CD4-positive, alpha-beta T cell treated with Interleukin-17A for 4 hours (primary cell): ENCODE data around the gene REXO4.
"Not testable (repeated sequence)": the region's sequence is repeated elsewhere in the genome, so short reads cannot be mapped to it uniquely, and the experiment has no call there.

Experiments
- DNase-seq: peaks from one replicate; pipeline ENCODE4 v3.0.0-alpha.2; 2020; ENCODE audit warnings: mixed read lengths

REXO4 gene, protein sequence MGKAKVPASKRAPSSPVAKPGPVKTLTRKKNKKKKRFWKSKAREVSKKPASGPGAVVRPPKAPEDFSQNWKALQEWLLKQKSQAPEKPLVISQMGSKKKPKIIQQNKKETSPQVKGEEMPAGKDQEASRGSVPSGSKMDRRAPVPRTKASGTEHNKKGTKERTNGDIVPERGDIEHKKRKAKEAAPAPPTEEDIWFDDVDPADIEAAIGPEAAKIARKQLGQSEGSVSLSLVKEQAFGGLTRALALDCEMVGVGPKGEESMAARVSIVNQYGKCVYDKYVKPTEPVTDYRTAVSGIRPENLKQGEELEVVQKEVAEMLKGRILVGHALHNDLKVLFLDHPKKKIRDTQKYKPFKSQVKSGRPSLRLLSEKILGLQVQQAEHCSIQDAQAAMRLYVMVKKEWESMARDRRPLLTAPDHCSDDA

DNA sequence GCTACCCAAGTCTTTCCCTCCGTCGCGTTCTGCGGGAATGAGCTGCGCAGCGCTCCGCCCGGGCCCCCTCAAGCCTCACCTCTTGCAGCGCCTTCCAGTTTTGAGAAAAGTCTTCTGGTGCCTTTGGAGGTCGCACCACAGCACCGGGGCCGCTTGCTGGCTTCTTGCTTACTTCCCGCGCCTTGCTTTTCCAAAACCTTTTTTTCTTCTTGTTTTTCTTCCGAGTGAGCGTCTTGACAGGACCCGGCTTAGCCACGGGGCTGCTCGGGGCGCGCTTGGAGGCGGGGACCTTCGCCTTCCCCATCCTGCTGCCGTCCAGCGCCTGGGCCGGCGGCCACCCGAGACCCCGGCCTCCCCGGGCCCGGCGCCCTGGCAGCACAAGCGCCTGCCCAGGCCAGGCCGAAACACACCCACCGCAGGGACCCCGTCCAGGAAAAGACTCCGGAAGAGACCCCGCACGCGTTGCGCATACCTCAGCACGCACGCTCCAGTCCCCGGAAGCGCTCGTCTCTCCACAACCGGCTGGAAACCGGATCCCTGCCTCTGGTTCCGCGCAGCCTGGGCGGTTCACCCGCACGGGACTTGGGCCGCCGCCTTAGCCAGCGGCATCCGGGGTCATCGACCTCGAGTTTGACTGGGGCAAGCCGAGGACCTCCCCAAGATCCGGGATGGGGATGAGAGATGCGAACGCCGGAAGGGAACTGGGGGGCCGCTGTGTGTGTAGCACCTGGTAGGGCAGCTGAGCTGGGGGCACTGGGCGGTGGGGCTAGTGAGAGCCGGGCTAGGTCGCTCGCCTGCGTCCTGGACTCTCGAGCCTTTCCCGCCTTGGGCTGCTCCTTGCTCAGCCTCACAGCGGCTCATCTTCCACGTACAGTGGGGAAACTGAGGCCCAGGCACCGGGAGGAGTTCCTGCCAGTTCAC lies at the start of gene REXO4:
TSS of gene REXO4 (minus strand) at position 470 of the 921 bp plus-strand sequence. CDS start at position 304, 166 bp downstream.
- peak; percentile 86 for DNase-seq

DNA sequence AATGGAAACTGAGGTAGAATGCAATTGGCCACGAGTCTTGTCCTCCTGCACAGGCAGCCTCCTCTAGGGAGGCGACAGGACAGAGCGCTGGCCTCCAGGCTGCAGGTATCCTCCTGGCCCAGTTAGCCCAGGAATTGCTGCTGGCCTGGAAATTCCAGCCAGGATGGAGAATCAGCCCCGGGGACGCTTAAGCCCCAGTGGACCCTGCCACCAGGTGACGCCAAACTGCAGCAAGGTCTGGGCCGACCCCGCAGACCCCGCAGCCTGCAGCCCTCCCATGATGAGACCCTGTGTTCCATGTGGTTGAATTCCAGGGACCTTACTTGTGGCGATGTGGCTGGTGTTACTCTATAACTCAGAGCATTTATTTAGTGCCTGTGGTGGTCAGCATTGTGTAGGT lies 49.3 kb upstream of the REXO4 start:
- DNase-seq, result no peak

DNA sequence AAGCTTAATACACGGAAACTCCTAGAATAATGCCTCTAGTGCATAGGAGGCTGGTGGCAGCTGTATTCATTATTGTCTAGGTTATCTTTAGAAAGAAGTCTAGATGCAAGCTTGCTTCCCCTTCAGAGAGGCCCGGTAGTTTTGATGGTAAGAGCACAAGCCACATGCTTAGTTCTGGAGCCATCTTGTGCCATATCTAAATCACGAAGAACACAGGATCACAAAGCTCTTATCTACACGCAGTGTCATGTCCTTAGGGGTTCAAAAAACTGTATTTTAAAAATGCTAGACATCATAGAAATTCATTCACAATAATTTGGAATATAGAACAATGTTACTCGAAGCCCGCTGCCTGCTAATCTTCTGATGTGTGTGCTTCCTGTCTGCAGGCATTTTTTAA lies 48.2 kb upstream of the REXO4 start:
- DNase-seq, result no peak

DNA sequence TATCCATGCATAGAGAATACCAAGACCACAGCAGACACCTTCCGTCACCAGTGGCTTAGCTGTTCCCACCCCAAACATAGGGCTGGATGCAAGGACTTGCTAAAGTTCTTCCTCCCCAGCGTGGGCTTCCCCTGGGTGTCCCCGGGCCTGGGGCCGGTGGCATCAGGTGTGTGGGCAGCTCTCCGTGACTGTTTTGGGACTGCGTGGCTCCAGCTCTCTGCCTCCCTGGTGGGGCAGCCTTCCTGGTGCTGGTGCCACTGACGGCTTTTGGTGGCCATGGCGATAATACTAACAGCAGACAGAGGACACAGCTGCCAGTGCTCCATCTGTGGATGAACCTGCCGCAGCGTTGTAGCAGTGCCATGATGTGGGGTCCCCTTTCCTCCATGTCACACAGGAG lies 46.8 kb upstream of the REXO4 start:
- no peak for DNase-seq

DNA sequence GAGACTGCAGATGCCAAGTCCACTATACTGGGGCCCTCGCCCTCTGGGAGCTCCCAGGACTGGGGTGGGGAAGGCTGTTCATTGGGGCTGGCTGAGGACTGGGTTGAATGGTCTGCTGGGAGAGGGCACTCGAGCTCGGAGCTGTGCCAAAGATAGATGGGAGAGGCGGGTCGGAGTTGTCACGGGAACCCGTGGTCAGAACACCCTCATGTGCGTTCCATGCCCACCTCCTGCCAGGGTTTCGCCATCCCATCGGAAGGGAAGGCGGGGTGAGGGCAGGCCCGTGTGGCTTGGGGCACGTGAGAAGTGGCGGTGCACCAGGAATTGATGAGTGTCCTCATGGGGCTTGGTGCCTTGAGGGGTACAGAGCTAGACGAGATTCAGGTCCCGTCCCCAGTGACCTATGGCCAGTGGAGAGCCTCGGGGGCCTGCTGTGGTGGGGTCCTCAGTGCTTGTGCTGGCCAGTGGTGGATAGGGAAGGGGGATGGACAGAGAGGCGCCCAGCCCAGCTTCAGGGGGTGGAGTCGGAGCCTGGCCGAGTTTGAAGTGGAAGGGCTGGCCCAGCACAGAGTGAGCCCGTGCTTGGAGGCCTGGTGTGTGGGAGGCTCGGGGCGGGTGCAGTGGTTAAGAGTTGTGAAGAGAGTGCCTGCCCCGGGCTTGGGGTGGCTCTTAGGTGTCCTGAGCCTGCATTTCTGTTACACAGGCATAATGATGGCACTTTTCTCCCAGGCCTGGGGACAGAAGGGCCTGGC lies 46.2 kb upstream of the REXO4 start:
- DNase-seq, result no peak

DNA sequence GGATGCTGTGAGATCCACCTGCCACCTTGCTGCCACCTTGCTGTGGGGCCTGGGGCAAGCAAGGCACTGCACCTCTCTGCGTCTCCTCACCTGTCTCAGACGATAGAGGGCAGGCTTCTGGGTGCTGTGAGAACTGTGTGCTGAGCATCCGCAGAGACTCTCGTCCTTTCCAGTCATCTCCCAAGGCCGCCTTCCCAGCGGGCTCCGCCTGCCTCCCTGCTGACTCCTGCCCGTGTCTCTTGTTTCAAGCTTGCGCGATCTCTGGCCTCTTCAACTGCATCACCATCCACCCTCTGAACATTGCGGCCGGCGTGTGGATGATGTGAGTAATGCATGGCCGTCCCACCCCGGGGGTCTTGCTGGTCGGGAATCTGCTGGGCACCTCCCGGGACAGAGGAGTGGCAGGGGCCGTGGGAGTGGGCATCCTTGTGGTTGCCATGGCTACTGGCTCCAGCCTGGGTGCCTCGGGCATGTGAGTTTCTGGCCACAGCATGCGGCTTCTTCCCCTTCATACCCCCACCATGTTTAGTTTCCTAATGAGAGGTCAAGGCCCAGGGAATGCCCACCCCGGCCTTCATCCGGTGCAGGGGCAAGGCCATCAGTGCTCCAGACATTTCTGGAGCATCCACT lies 45.5 kb upstream of the REXO4 start:
- no peak for DNase-seq

DNA sequence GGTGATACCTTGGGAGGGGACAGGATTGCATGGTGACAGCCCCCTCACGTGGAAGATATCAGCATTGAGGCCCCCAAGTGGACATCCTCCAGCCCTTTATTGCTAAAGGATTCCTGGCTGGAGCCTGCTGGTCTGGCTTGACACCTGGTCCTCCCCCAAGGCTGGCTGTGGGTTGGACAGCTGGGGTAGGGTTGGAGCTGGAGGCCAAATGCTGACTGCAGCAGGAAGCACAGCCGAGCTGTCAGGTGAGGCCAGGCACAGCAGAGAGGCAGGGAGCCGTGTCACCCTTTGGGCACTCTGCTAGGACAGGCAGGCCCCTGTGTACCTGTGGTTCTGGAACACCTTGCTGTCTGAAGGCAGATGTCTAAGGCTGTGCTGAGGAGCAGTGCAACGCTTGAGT lies 44.2 kb upstream of the REXO4 start:
- DNase-seq, result no peak

DNA sequence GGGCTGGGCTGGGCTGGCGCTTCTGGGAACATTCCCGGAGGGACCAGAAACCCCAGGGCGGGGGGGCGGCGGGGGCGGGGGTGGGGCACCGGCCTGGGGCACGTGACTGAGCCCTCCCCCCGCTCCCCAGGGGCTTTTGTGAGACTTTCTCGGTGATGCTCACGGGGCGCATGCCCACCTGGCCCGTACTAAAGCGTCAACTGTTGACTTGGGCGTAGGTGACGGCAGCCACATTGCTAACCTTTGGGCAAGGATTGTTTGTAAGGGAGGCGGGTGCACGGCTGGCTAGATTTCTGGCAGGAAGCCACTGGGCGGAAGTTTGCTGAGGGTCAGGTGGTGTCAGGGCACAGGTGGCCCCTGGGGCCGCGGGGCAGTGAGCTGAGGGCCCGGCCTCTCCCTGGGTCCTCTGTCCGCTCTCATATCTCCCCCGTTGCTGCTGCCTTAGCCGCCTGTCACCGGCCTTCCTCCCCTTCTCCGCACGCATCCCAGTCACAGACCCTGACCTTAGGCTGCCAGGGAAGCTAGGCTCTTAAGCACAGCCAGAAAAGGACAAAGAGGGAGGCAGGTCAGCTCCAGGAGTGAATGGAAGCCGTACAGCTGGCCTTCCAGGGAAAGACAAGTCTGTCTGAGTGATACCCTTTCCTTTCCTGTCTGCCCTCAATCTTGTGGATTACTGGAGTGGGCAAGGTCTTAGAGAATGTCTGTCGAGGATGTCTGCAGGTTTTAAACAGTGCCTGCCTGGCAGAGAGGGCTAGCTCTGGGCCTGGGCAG lies 42.8 kb upstream of the REXO4 start:
- no peak for DNase-seq

DNA sequence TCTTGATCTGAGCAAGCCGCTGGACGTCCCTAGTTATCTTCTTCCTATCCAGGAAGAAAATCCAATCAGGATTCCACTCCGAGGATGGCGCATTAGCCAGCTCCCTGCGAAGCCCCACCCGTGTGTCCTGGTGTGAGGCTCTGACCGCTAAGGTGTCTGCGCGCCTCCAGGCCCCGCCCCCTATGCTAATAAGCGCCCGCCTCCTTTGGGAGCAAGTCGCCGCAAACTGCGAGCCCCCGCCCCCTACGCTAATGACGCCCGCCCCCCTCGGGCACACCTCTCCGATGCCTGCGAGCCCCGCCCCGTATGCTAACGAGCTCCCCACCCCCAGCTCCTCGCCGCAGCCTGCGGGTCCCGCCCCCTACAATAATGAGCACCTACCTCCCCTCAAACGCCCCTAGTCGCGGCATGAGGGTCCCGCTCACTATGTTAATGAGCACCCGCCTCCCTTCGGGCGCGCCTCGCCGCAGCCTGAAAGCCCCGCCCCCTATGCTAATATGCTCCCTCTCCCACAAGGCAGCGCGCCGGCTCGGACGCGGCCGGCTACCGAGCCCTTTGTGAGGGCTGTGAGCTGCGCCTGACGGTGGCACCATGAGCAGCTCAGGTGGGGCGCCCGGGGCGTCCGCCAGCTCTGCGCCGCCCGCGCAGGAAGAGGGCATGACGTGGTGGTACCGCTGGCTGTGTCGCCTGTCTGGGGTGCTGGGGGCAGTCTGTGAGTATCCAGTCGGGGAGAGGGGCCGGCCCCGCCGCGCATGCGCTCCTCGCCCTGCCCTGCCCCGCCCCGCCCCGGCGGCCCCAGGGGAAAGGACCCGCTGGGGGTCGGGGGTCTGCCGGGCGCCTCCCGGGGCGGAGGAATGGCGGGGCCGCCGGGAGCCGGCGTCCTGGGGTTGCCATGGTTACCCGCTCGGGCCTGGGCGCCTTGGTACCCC lies 41.9 kb upstream of the REXO4 start, which contains the start of gene CACFD1:
TSS of gene CACFD1 (plus strand) at position 503 of the 929 bp plus-strand sequence. CDS start at position 592, 89 bp downstream.
- peak; percentile 97 for DNase-seq

DNA sequence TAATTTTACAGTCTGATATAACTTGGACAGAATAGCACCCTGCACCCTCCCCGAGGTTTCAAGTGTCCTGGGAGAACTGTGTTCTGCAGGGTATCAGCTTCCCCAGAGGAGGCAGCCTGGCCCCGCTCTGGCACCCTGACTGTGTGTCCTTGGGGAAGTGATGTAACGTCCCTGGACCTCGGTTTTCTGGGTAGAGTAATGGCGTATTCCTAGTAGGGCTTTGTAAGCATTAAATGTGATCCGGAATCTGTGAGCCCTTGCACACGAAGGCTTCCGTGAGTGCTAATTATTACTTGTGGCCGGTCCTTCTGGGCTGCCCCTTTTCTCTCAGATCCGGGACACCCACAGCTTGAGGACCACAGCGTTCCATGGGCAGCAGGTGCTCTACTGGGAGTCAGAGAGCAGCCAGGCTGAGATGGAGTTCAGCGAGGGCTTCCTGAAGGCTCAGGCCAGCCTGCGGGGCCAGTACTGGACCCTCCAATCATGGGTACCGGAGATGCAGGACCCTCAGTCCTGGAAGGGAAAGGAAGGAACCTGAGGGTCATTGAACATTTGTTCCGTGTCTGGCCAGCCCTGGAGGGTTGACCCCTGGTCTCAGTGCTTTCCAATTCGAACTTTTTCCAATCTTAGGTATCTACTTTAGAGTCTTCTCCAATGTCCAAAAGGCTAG lies 41.0 kb upstream of the REXO4 start:
- DNase-seq, result no peak

DNA sequence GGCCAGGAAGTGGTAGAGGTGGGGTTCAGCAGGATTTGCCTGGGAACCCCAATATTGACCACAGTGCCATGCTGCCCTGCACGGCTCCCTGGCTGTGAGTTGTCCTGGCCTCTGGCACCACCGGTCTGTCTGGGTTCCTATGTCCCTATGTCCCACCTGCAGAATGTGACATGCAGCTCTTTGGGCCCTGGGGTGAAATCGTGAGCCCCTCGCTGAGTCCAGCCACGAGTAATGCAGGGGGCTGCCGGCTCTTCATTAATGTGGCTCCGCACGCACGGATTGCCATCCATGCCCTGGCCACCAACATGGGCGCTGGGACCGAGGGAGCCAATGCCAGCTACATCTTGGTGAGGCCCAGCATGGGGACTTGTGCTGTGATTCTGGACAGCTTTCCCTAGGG lies 39.9 kb upstream of the REXO4 start:
- no peak for DNase-seq

DNA sequence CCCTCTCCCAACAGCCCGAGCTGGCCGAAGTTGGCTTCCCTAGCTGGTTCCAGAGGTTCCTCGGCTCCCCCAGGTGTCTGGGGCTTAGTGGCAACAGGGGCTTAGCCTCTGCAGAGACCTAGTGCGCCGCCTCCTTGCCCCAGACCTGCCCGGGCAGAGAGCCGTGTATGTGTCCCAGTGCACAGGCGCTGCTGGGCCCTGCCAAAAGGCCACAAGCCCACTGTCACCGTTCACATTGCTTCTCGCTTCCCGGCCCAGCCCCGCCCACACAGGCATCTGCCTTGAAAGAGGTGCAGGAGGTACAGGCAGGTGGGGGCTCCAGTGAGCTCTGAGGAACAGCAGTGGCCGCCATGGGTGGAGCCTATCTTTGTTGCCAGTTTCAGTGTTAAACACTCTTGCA lies 39.4 kb upstream of the REXO4 start:
- no peak for DNase-seq

DNA sequence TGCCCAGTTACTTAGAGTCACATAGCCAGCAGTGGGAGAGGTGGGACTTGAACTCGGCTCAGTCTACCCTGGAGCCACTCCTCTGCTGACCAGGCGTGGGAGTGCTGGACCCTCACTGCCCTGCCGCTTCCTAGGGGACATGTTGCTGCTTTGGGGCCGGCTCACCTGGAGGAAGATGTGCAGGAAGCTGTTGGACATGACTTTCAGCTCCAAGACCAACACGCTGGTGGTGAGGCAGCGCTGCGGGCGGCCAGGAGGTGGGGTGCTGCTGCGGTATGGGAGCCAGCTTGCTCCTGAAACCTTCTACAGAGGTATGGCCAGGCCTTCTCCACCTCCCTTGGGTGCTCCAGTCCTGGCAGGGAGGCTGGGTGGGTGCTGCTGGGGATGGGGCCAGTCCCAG lies 38.6 kb upstream of the REXO4 start:
- no peak for DNase-seq

DNA sequence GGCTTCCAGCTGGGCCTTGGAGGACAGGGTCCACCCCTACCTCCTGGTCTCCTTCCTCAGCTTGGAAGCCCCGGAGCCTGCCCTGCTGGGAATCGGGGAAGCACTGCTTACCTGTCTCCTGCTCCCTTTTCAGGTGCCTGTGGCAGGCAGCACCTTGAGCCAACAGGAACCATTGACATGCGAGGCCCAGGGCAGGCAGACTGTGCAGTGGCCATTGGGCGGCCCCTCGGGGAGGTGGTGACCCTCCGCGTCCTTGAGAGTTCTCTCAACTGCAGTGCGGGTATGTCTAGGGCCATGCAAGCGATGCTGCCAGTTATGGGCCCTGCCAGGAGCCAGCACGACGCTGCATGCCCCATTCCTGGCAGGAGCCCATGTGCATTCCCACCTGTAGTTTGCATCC lies 38.1 kb upstream of the REXO4 start:
- DNase-seq, result no peak

DNA sequence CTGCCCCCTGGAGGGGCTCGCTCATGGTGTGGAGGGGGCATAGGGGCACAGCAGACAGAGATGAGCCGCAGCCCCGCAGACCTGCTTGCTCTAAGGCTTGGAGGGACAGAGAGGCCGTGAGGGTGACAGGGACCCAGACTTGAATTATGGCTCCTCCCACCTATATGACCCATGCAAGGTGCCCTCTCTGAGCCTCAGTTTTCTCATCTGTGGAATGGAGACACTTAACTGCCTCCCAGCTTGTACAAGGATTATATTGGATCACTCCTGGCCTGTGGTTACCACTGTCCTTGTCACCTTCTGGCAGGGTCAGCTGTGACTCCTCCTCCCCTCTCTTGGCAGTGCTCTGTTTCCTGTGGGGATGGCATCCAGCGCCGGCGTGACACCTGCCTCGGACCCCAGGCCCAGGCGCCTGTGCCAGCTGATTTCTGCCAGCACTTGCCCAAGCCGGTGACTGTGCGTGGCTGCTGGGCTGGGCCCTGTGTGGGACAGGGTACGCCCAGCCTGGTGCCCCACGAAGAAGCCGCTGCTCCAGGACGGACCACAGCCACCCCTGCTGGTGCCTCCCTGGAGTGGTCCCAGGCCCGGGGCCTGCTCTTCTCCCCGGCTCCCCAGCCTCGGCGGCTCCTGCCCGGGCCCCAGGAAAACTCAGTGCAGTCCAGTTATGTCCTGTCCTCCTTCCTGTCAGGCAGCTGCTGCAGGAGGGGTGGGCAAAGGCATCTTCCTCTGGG lies 37.3 kb upstream of the REXO4 start:
- DNase-seq, result no peak

DNA sequence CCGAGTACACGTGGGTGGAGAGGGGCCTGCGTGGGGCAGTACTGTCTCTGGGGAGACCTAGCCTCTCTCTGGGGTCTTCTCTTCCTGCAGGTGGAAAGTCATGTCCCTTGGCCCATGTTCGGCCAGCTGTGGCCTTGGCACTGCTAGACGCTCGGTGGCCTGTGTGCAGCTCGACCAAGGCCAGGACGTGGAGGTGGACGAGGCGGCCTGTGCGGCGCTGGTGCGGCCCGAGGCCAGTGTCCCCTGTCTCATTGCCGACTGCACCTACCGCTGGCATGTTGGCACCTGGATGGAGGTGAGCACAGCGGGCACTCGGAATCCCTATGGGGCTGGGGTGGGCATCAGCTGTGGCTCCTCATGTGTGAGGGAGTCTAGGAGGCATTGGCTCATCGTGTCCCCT lies 36.5 kb upstream of the REXO4 start:
- DNase-seq, result no peak

DNA sequence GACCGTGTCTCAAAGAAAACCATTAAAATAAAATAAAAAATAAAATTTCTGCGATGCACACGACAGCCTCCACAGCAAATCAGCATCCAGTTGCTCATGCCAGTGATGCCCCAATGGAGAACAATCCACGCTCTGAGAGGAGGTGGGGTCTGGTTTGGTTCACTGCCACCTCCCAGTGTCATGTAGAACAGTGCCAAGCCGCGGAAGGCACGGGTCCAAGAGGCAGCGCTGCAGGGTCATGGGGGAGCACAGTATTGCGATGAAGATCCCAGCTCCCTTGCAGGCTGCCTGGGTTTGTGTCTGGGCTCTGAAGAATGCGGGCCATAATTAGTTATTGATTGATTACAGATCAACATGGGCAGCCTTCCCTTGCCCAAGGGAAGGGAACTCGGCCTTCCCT lies 35.8 kb upstream of the REXO4 start:
- DNase-seq, result no peak

DNA sequence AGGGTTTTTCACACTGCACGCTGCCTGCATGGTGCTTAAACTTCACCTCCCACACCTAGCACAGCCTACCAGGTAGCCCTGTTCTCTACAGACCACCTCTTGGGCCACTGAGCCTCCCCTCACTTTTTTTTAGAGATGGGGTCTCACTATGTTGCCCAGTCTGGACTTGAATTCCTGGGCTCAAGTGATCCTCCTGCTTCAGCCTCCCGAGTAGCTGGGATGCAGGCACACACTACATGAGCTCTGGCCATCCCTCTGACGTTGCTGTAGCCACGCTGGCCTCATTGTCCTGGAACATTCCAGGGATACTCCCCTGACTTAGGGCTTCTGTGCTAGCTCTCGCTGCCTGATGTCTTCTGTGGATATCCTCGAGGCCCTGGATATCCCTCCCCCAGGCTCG lies 34.8 kb upstream of the REXO4 start:
- no peak for DNase-seq

DNA sequence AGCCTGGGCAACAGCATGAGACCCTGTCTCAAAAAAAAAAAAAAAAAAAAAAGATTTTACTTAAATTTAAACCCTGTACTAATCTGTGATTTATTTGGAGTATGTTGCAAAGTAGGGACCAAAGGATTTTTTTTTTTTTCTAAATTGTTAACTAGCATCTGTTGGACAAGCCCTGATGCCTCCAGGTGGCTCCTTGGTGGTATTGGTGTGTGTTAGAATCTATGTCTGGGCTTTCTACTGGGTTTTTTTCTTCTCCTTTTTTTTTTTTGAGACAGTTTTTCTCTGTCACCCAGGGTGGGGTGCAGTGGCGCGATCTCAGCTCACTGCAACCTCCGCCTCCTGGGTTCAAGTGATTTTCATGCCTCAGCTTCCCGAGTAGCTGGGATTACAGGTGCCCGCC lies 34.1 kb upstream of the REXO4 start:
- DNase-seq, result not testable (repeated sequence)
